ENCODE measurements around the gene MEIS3. TPM values are rescaled to one million over a fixed set of nuclear protein-coding genes. Genes with fewer than 3 reads are reported as not detected.

The MEIS3 gene
- polyA plus RNA-seq, 1 of the 3 experiments (the other 2 are of a cell fraction), result 69.8 TPM

DNA sequence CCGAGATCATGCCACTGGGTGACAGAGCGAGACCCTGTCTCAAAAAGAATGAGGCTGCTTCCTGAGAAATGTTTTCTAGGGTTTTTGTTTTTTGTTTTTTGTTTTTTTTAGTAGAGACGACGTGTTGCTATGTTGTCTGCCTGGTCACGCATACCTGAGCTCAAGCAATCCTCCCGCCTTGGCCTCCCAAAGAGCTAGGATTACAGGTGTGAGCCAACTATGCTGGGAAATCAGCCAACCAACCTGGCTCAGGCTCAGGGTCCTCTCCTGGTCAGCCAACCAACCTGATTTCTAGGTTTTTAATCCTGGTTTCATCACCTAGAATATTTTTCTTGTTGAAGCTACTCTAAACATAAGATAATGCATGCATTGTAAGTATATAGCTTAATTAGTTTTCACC lies 62.4 kb downstream of the MEIS3 start (continued):
- no peak for TF ChIP-seq EZH2phosphoT487 (IDR thresholded peaks at IDR 0.05; ENCODE audit: borderline replicate concordance, low read depth)
- no peak for TF ChIP-seq EP300 (IDR thresholded peaks at IDR 0.05; ENCODE audit: borderline replicate concordance in 1 of 2, low read depth in 1 of 2, low read length in 1 of 2)
- TF ChIP-seq FOSL2 (IDR thresholded peaks at IDR 0.05; ENCODE audit: borderline replicate concordance, low read depth), result no peak
- no peak for TF ChIP-seq YY1 (IDR thresholded peaks at IDR 0.05; ENCODE audit: low read depth)
- no peak for TF ChIP-seq GATA2 (CRISPR knock-in tag; IDR thresholded peaks at IDR 0.05)
- no peak for TF ChIP-seq SIN3A (IDR thresholded peaks at IDR 0.05; ENCODE audit: borderline replicate concordance, low read depth, low read length)
- no peak for TF ChIP-seq NRF1 (IDR thresholded peaks at IDR 0.05; ENCODE audit: low read depth, low read length)
- no peak for TF ChIP-seq TCF12 (IDR thresholded peaks at IDR 0.05)
- TF ChIP-seq MXI1 (IDR thresholded peaks at IDR 0.05; ENCODE audit: low read depth, low read length), result no peak
- no peak for TF ChIP-seq JUND (IDR thresholded peaks at IDR 0.05)

GRCh38 chr19:47353307-47353712 lies 66.0 kb downstream of the MEIS3 start:
- WGBS (ENCODE audit: low lambda C conversion rate), result 88% methylated on average over 4 of the region's 24 CpGs
- Histone ChIP-seq H4K20me1 (ENCODE audit: insufficient read depth) (0 out of 2 replicates have a peak, but pooled peaks cover 5% of the 10 kb centered on the region), H3K9me2 (no peaks in the 10 kb centered on the region), H3F3A (replicated peaks; ENCODE audit: insufficient read depth) (no peaks in the 10 kb centered on the region), H3K9ac (no peak overlapping the region), H2AFZ (ENCODE audit: low read depth) (no peak overlapping the region), H3K9me3 (no peaks in the 10 kb centered on the region), H3K79me2 (ENCODE audit: insufficient read depth) (peaks cover 60% of the 10 kb centered on the region), H3K27ac (ENCODE audit: low read depth in 2 of 2, low read length in 1 of 2) (no peak overlapping the region), H3K4me3 (ENCODE audit: low read depth in 2 of 2, low read length in 1 of 2) (no peak overlapping the region), H3K36me3 (replicated peaks in 1 of 2; ENCODE audit: control insufficient read depth in 1 of 2, insufficient read depth in 2 of 2, low read length in 1 of 2) (peaks cover 43 to 56% of the 10 kb centered on the region in 2 experiments), H3K27me3 (ENCODE audit: insufficient read depth) (no peaks in the 10 kb centered on the region), H3K4me1 (ENCODE audit: control insufficient read depth in 1 of 2, insufficient read depth in 2 of 2, low read depth in 1 of 2, low read length in 1 of 2) (peaks cover 8 to 17% of the 10 kb centered on the region in 2 experiments; a peak in 2 of 4 replicates), H3K4me2 (no peak overlapping the region)
- TF ChIP-seq FOXJ3 (CRISPR knock-in tag; IDR thresholded peaks at IDR 0.05) (no peak), MXI1 (IDR thresholded peaks at IDR 0.05; ENCODE audit: low read depth, low read length) (no peak), NFIC (IDR thresholded peaks at IDR 0.05; ENCODE audit: borderline replicate concordance) (no peak; the same call in 1 of the 2 replicates), EZH2phosphoT487 (IDR thresholded peaks at IDR 0.05; ENCODE audit: borderline replicate concordance, low read depth) (no peak), GATA2 (CRISPR knock-in tag; IDR thresholded peaks at IDR 0.05) (no peak), TEAD4 (IDR thresholded peaks at IDR 0.05; ENCODE audit: borderline replicate concordance, insufficient read depth) (no peak), MEF2A (IDR thresholded peaks at IDR 0.05; ENCODE audit: borderline replicate concordance, low read depth) (no peak), RFX5 (IDR thresholded peaks at IDR 0.05; ENCODE audit: low read length) (no peak), NRF1 (IDR thresholded peaks at IDR 0.05; ENCODE audit: low read depth, low read length) (no peak), ELF1 (IDR thresholded peaks at IDR 0.05) (no peak), FOSL2 (IDR thresholded peaks at IDR 0.05; ENCODE audit: borderline replicate concordance, low read depth) (no peak), RAD21 (IDR thresholded peaks at IDR 0.05; ENCODE audit: low read length) (no peak)
- TF ChIP-seq, protein P1, sequence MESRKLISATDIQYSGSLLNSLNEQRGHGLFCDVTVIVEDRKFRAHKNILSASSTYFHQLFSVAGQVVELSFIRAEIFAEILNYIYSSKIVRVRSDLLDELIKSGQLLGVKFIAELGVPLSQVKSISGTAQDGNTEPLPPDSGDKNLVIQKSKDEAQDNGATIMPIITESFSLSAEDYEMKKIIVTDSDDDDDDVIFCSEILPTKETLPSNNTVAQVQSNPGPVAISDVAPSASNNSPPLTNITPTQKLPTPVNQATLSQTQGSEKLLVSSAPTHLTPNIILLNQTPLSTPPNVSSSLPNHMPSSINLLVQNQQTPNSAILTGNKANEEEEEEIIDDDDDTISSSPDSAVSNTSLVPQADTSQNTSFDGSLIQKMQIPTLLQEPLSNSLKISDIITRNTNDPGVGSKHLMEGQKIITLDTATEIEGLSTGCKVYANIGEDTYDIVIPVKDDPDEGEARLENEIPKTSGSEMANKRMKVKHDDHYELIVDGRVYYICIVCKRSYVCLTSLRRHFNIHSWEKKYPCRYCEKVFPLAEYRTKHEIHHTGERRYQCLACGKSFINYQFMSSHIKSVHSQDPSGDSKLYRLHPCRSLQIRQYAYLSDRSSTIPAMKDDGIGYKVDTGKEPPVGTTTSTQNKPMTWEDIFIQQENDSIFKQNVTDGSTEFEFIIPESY (IDR thresholded peaks at IDR 0.05; ENCODE audit: borderline replicate concordance, low read depth), result no peak
- TF ChIP-seq, protein P2, sequence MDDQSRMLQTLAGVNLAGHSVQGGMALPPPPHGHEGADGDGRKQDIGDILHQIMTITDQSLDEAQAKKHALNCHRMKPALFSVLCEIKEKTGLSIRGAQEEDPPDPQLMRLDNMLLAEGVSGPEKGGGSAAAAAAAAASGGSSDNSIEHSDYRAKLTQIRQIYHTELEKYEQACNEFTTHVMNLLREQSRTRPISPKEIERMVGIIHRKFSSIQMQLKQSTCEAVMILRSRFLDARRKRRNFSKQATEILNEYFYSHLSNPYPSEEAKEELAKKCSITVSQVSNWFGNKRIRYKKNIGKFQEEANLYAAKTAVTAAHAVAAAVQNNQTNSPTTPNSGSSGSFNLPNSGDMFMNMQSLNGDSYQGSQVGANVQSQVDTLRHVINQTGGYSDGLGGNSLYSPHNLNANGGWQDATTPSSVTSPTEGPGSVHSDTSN (IDR thresholded peaks at IDR 0.05), result no peak
- DNase-seq, result peak; percentile 16
- POLR2A ChIA-PET, result no interaction called here
- CTCF ChIA-PET, result interaction anchor here (1.0 to 2.5 kb wide), 2 partner anchors 38 to 354 kb away, joined by 3 to 8 read pairs; no protein-coding TSS in a partner anchor

Other genes starting within 250 kb of the MEIS3 start
- 14.5 and 16.1 TPM in 2 replicates for gene BBC3, start 188.3 kb downstream of the MEIS3 start, polyA plus RNA-seq (2012; rRNA removed)
- 9.8 and 12.4 TPM in 2 replicates for gene CCDC9, start 163.0 kb downstream of the MEIS3 start, polyA plus RNA-seq (2012; rRNA removed)
- 3.8 and 5.5 TPM in 2 replicates for gene INAFM1, start 144.6 kb downstream of the MEIS3 start, polyA plus RNA-seq (2012; rRNA removed)
- 1.2 and 1.3 TPM in 2 replicates for gene C5AR1, start 109.7 kb downstream of the MEIS3 start, polyA plus RNA-seq (2012; rRNA removed)
- gene C5AR2, start 87.4 kb downstream of the MEIS3 start, polyA plus RNA-seq (2012; rRNA removed), result 0.02 TPM in 1 of 2 replicates, not detected in the other
- 14.8 and 16.4 TPM in 2 replicates for gene DHX34, start 70.2 kb downstream of the MEIS3 start, polyA plus RNA-seq (2012; rRNA removed)
- gene SLC8A2, start 52.4 kb upstream of the MEIS3 start, polyA plus RNA-seq (2012; rRNA removed), result 0.29 and 0.58 TPM in 2 replicates
- gene KPTN, start 64.7 kb upstream of the MEIS3 start, polyA plus RNA-seq (2012; rRNA removed), result 15.8 and 17.7 TPM in 2 replicates
- gene NAPA, start 95.5 kb upstream of the MEIS3 start, polyA plus RNA-seq (2012; rRNA removed), result 80.0 and 84.1 TPM in 2 replicates
- 0.08 TPM in 2 replicates for gene ZNF541, start 153.6 kb upstream of the MEIS3 start, polyA plus RNA-seq (2012; rRNA removed)
- gene BICRA, start 189.6 kb upstream of the MEIS3 start, polyA plus RNA-seq (2012; rRNA removed), result 0.75 and 1.4 TPM in 2 replicates

Data from SK-N-SH (cell line).